ENCODE measurements around the gene TULP4.

DNA sequence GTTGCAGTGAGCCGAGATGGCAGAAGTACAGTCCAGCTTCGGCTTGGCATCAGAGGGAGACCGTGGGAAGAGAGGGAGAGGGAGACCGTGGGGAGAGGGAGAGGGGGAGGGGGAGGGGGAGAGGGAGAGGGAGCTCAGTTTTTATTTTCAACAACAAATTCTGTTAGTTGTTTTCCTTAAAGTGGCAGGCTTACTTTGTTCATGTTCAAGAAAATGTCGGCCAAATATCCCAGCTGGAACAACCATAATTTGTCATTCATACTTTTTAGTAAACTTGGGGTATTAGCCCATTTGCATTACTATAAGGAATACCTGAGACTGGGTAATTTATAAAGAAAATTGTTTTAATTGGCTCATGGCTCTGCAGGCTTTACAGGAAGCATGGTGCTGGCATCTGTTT is 2.5 kb upstream of the TULP4 start:
- TF ChIP-seq POLR2A (IDR thresholded peaks at IDR 0.05) (no peak), POLR2AphosphoS5 (IDR thresholded peaks at IDR 0.05) (no peak), EP300 (IDR thresholded peaks at IDR 0.05) (no peak)
- TF ChIP-seq, protein P1, sequence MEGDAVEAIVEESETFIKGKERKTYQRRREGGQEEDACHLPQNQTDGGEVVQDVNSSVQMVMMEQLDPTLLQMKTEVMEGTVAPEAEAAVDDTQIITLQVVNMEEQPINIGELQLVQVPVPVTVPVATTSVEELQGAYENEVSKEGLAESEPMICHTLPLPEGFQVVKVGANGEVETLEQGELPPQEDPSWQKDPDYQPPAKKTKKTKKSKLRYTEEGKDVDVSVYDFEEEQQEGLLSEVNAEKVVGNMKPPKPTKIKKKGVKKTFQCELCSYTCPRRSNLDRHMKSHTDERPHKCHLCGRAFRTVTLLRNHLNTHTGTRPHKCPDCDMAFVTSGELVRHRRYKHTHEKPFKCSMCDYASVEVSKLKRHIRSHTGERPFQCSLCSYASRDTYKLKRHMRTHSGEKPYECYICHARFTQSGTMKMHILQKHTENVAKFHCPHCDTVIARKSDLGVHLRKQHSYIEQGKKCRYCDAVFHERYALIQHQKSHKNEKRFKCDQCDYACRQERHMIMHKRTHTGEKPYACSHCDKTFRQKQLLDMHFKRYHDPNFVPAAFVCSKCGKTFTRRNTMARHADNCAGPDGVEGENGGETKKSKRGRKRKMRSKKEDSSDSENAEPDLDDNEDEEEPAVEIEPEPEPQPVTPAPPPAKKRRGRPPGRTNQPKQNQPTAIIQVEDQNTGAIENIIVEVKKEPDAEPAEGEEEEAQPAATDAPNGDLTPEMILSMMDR (IDR thresholded peaks at IDR 0.05), result no peak

All from upper lobe of left lung (tissue), 4 donors.